SJSA1 (cell line): ENCODE results near the gene MAGI1. TPM values are rescaled to one million over a fixed set of nuclear protein-coding genes. Genes with fewer than 3 reads are reported as not detected.
"Not testable (repeated sequence)": the region's sequence is repeated elsewhere in the genome, so short reads cannot be mapped to it uniquely, and the experiment has no call there.

ENCODE experiments used
- DNase-seq, 2 experiments: peaks; one replicate each; pipeline ENCODE4 v3.0.0-alpha.2; 2015 to 2020; ENCODE audit warnings: low spot score in 2 of 2, low read depth in 1 of 2
- H3K27ac ChIP-seq: fragments of 250-450 bp; sonication (Bioruptor Pico); 2 replicates; pipeline ENCODE4 v1.5.1; 2020; ENCODE audit warnings: mild to moderate bottlenecking, moderate library complexity
- H3K27me3 ChIP-seq: fragments of 250-450 bp; sonication (Bioruptor Pico); replicated peaks from 2 replicates; pipeline ENCODE4 v1.5.1; 2020; ENCODE audit warnings: mild to moderate bottlenecking, moderate library complexity
- H3K36me3 ChIP-seq: fragments of 250-450 bp; sonication (Bioruptor Pico); 2 replicates; pipeline ENCODE4 v1.5.1; 2020; ENCODE audit warnings: mild to moderate bottlenecking
- H3K4me1 ChIP-seq: fragments of 250-450 bp; sonication (Bioruptor Pico); replicated peaks from 2 replicates; pipeline ENCODE4 v1.6.1; 2021; ENCODE audit warnings: mild to moderate bottlenecking
- H3K4me3 ChIP-seq: fragments of 250-450 bp; sonication (Bioruptor Pico); 2 replicates; pipeline ENCODE4 v1.5.1; 2020; ENCODE audit warnings: mild to moderate bottlenecking
- H3K9me3 ChIP-seq: fragments of 250-450 bp; sonication (Bioruptor Pico); replicated peaks from 2 replicates; pipeline ENCODE4 v1.5.1; 2020; ENCODE audit warnings: mild to moderate bottlenecking
- total RNA-seq: library from RNA; depleted of rRNA; stranded (reverse); fragments of >200 nt; shearing (Covaris generic); gene quantifications from 2 replicates; pipeline ENCODE4 v1.2.3, GENCODE V29; 2014

Gene MAGI1
- total RNA-seq, 1 experiment from 2014 or later = 4.6 TPM

DNA sequence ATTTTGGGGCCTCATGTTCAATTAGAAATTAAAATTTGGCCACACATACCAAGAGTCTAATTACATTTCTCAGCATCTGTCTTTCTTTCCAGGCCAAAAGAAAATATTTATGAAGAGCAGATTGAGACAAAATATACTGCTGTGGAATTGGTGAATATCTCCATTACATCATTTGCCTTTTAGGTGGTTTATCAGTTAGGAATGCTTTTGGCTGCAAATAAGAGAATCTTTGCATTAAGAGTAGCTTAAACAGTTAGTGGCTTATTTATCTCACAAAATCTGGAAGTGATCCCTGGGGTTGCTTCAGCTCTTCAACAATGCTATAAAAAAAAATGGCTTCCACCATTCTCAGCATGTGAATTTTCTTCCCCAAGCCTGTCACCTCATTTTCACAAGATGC lies 308.7 kb downstream of the MAGI1 start:
- Histone ChIP-seq H3K27me3 (no peaks in the 10 kb centered on the region), H3K36me3 (no peaks in the 10 kb centered on the region), H3K27ac (no peak overlapping the region), H3K4me3 (no peak overlapping the region), H3K4me1 (no peaks in the 10 kb centered on the region), H3K9me3 (no peaks in the 10 kb centered on the region)
- DNase-seq = no peak

GRCh38 chr3:65729555-65729954 lies 309.2 kb downstream of the MAGI1 start:
- no peak for DNase-seq
- H3K9me3 ChIP-seq = no peaks in the 10 kb centered on the region
- H3K4me1 ChIP-seq = no peaks in the 10 kb centered on the region
- H3K36me3 ChIP-seq = no peaks in the 10 kb centered on the region
- H3K27ac ChIP-seq = no peak overlapping the region
- H3K4me3 ChIP-seq = no peak overlapping the region
- H3K27me3 ChIP-seq = no peaks in the 10 kb centered on the region

DNA sequence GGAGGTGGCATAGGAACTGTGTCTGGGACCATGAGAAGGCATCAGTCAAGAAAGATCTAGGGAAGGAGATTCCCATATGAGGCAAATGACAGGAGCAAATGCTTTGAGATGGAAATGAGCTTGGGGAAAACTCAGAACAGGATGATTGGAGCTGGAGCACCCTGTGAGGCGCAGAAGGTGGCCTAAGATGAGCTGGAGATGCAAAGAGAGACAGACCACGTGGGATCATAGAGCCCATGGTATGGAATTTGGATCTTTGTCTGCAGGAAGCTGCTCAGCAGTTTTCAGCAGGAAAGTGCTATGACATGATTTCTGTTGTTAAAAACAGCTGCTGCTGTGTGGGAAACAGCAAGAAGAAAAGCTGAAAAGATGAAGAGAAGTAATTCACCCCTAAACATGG lies 310.6 kb downstream of the MAGI1 start:
- no peaks in the 10 kb centered on the region for H3K36me3 ChIP-seq
- no peak for DNase-seq
- no peak overlapping the region for H3K4me3 ChIP-seq
- no peak overlapping the region for H3K27ac ChIP-seq
- H3K4me1 ChIP-seq = no peaks in the 10 kb centered on the region
- H3K9me3 ChIP-seq = no peaks in the 10 kb centered on the region
- H3K27me3 ChIP-seq = no peaks in the 10 kb centered on the region

DNA sequence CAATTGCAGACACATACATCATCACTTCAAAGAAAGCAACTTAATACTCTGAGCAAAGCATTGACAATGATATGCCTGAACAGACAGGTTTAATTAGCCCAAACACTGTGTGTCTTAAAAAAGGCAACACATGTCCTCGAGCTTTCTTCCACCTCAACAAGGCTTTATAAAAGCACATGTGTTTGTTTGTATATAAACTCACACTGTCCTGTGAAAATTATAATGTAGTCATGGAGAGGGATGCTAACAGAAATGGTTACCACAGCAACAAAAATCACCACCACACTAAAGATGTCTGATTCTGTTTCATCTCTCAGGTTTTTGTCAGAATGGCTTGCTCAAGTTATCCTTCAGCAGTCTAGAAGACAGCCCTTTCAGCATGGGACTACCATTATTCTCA lies 314.7 kb downstream of the MAGI1 start:
- Histone ChIP-seq H3K4me1 (no peaks in the 10 kb centered on the region), H3K36me3 (no peaks in the 10 kb centered on the region), H3K4me3 (no peak overlapping the region), H3K9me3 (no peaks in the 10 kb centered on the region), H3K27me3 (no peaks in the 10 kb centered on the region), H3K27ac (no peak overlapping the region)
- DNase-seq = no peak

DNA sequence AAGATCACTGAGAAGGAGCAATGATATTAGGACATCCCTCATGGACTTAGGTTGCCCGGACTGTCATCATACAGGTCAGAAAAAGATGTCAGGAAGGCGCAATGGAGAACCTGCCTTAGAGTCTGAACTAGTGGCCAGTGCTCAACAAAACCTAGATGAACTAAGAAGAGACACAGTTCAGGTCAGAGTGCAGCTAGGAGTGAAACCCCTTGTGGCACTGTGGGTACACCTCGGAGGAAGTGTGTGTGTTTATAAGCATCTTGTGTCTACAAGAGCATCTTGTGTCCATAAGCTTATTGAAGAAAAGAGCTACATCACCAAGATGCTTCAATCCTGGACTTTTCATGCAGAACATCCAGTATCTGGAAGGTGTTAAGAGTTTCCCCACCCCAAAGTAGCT lies 315.7 kb downstream of the MAGI1 start:
- Histone ChIP-seq H3K9me3 (no peaks in the 10 kb centered on the region), H3K4me3 (no peak overlapping the region), H3K4me1 (no peaks in the 10 kb centered on the region), H3K27ac (no peak overlapping the region), H3K36me3 (no peaks in the 10 kb centered on the region), H3K27me3 (no peaks in the 10 kb centered on the region)
- no peak for DNase-seq

DNA sequence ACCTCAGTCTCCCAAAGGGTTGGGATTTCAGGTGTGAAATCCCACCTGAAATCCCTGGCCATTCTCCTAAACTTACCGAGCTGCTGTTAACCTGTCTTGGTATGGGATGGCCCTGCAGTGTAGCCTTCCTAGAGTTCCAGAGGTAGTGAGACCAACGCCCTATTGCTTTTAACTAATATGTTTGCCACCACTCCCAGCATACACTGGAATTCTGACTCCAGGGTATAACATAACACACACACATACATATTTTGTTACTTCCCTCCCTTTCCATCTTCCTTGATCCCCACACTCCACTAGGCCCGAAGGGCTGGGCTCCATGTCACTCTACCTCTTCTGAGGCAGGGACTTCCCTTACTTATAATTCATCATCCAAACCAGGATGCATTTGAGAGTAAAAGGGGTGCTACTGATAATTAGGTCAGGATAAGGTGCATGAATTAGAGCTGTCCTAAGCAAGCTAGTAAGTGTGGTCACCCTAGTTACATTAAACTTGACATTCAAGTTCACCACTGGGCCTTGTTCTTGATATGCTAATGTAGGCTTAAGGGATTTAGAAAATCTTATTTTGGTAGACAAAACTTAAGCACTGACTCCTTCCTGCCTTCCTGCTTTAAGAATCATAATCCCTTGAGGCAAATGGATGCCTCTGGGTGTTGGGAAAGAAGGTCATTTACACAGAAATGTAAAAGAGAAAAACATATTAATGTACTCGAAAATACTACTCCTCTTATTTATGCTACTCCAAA lies 317.6 kb downstream of the MAGI1 start:
- no peaks in the 10 kb centered on the region for H3K9me3 ChIP-seq

GRCh38 chr3:65719639-65720038 lies 319.1 kb downstream of the MAGI1 start:
- H3K36me3 ChIP-seq, H3K27me3 ChIP-seq, H3K4me1 ChIP-seq, H3K9me3 ChIP-seq, H3K27ac ChIP-seq, H3K4me3 ChIP-seq, DNase-seq: not testable (repeated sequence)

More for the DNA sequence above, 317.6 kb downstream of the MAGI1 start:
- no peaks in the 10 kb centered on the region for H3K27me3 ChIP-seq
- no peaks in the 10 kb centered on the region for H3K4me1 ChIP-seq
- no peaks in the 10 kb centered on the region for H3K36me3 ChIP-seq
- no peak for DNase-seq
- no peak overlapping the region for H3K4me3 ChIP-seq
- H3K27ac ChIP-seq = no peak overlapping the region

DNA sequence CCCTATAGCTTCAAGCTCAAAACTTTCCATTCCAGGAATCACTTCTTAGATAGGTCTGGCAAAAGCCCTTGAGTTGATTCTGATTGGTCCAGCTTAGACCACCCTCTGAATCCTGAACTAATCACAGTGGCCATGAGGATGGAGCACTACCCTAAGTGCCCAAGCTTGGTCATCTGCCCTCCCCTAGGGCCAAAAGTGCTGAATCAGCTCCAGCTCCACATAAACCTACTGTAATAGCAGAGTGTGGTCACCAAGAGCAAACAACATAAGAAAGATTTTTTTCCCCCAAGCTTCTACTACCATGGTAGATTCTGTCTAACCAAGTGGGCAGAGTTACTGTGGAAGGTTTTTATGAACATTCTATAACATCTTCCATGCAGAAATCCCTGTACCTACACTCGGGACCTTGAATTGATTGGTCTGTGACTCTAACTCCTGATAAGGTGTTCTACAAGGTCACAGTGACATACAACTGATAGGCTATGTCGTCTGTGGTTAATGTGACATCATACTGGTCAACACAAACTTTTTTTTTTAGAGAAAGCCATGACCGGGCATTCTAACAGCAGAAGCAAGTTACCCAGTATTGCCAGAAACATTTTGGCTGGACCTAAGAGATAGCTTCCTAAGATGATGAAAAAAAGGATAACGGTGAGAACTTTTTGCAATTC lies 320.9 kb downstream of the MAGI1 start:
- Histone ChIP-seq H3K27ac (no peak overlapping the region), H3K27me3 (no peaks in the 10 kb centered on the region), H3K4me1 (no peaks in the 10 kb centered on the region), H3K36me3 (no peaks in the 10 kb centered on the region), H3K4me3 (no peak overlapping the region), H3K9me3 (no peaks in the 10 kb centered on the region)
- DNase-seq = no peak

DNA sequence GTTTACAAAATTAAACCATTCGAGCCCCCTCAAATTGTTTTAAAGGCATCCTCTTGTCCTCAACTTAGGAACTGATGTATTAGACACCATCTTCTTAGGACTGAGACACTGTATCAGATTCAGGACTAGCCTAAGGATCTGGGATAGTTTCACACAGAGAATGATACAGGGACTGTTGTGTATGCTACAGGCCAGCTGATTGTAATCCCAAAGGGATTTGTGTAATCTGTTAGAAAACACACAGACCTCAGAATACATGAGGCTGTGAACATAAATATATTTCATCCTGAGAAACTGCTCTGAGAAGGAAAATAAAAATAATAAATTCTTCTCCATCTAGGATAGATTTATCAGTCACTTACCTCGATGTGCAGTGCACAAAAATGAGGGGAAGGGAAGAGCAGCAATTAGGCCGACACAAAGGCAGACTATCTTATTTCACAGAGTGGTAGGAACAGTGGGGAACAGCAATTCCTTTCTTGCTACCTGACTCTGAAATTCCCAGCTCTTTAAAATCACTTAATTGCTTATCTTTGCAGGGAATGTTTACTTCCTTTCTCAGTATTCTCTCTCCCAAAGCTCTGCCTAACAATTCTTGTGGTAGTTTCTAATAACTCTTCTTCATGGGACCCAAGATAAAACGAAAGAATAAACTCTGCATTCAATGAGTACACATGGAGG lies 322.5 kb downstream of the MAGI1 start:
- Histone ChIP-seq H3K36me3 (no peaks in the 10 kb centered on the region), H3K4me1 (no peaks in the 10 kb centered on the region), H3K9me3 (no peaks in the 10 kb centered on the region), H3K4me3 (no peak overlapping the region), H3K27ac (no peak overlapping the region), H3K27me3 (no peaks in the 10 kb centered on the region)
- no peak for DNase-seq

DNA sequence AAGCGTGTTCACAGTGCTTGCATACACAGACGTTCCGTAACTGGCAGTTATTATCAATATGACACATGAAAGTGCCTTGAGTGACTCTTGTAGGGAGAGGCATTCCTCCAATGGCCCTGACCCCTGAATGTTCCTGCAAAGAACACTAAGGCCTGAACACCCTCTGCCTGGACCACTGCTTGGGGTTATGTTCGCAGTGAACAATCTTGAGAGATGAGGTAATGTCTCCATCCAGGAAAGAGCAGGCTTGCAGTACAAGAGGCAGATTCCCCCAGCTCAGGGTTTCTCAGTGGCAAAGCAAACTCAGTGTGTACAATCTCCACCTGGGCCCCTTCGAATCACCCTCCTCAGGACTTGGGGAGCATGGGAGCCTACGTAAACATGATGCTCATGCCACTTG lies 324.6 kb downstream of the MAGI1 start:
- H3K27me3 ChIP-seq = no peaks in the 10 kb centered on the region

DNA sequence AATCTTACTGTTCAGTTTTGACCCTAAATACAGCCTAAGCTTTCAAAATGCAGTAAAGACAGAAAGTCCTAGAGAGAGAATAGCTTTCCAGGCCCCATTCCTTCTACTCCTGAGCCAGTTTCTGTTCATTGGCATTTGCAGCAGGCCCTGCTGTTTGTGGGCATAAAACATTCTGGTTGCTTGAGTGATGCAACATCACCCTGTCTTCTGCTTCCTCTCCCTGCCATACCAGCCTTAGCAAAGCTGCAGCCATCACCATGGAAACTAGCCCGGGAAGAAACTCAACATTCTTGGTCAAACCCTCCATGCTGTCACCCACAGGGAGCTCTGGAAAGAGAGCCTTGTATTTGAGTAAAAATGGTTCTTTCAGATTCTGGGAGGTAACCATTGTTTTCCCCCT lies 325.7 kb downstream of the MAGI1 start:
- DNase-seq = no peak
- no peaks in the 10 kb centered on the region for H3K4me1 ChIP-seq
- H3K27ac ChIP-seq = no peak overlapping the region
- no peaks in the 10 kb centered on the region for H3K27me3 ChIP-seq
- H3K9me3 ChIP-seq = no peaks in the 10 kb centered on the region
- no peak overlapping the region for H3K4me3 ChIP-seq
- H3K36me3 ChIP-seq = no peaks in the 10 kb centered on the region

More for the DNA sequence above, 324.6 kb downstream of the MAGI1 start:
- Histone ChIP-seq H3K27ac (no peak overlapping the region), H3K4me3 (no peak overlapping the region), H3K36me3 (no peaks in the 10 kb centered on the region), H3K4me1 (no peaks in the 10 kb centered on the region), H3K9me3 (no peaks in the 10 kb centered on the region)
- no peak for DNase-seq

- no peaks in the 10 kb centered on the region for H3K4me1 ChIP-seq
- DNase-seq = no peak
- no peaks in the 10 kb centered on the region for H3K36me3 ChIP-seq
- no peaks in the 10 kb centered on the region for H3K27me3 ChIP-seq
- no peak overlapping the region for H3K27ac ChIP-seq
- no peak overlapping the region for H3K4me3 ChIP-seq
- no peaks in the 10 kb centered on the region for H3K9me3 ChIP-seq
Observed at GRCh38 chr3:65712140-65712539, 326.6 kb downstream of the MAGI1 start.

DNA sequence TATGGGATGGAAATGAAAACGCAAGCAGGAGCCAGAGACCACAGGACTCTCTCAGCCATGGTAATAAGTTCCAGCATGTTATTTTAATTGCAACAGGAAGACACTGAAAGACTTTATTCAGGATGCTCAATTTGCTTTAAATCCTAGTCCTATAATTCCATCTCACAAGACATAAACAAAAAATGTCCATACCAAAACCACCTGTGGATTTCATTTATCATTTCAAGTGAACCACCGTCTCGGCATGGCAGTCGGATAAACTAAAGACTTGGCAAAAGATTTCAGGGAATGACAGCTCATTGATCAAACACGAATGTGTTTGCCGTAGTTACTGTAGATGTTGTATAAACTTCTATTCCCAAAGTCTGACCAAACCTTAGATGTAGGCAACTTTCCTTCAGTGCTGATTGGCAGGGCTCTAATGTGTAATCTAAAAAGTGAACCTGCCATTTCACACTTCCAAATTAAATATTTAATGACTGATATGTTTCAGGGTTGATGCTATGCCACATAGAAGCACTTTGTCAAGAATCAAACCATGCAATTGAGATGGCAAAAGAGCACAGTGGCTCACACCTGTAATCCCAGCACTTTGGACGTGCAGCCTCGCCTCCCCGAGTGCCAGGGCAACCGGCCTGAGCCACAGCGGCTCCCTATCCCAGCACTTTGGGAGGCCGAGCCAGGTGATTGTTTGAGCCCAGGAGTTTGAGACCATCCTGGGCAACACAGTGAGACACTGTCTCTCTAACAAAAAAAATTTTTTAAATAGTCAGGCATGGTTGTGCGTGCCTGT lies 331.7 kb downstream of the MAGI1 start:
- no peaks in the 10 kb centered on the region for H3K36me3 ChIP-seq
- H3K4me3 ChIP-seq = no peak overlapping the region
- H3K27me3 ChIP-seq = no peaks in the 10 kb centered on the region
- H3K4me1 ChIP-seq = no peaks in the 10 kb centered on the region
- DNase-seq = no peak
- H3K27ac ChIP-seq = no peak overlapping the region
- no peaks in the 10 kb centered on the region for H3K9me3 ChIP-seq

- no peak overlapping the region for H3K4me3 ChIP-seq
- no peak for DNase-seq
- H3K36me3 ChIP-seq = no peaks in the 10 kb centered on the region
- H3K9me3 ChIP-seq = no peaks in the 10 kb centered on the region
- H3K27me3 ChIP-seq = no peaks in the 10 kb centered on the region
- H3K27ac ChIP-seq = no peak overlapping the region
- no peaks in the 10 kb centered on the region for H3K4me1 ChIP-seq
Observed at GRCh38 chr3:65706301-65706700, 332.4 kb downstream of the MAGI1 start.
